Erythroblast (primary cell): ENCODE data around the gene AADAT.

Experiments used
- GATA1 ChIP-seq: IDR thresholded peaks from 2 replicates; pipeline ENCODE4 v1.6.1; 2011; ENCODE audit warnings: low read depth, mild to moderate bottlenecking, control low read depth, low read length, moderate library complexity
- POLR2A ChIP-seq: IDR thresholded peaks from 2 replicates; pipeline ENCODE4 v1.6.1; 2011; ENCODE audit warnings: mild to moderate bottlenecking, low read length

GRCh38 chr4:170052919-170053318 lies 36.8 kb downstream of the AADAT start:
- TF ChIP-seq POLR2A (no peak), GATA1 (no peak)
